K562 (cell line): Measurements from ENCODE around the gene CEP295NL. TPM values are rescaled to one million over a fixed set of nuclear protein-coding genes. Genes with fewer than 3 reads are reported as not detected.

Experiments
- BRCA1 ChIP-seq, 2 experiments: fragments of 450-650 bp in 1 of 2; sonication (generic) in 1 of 2; formaldehyde crosslinking in 1 of 2; IDR thresholded peaks; 2 replicates each; pipeline versions ENCODE4 v1.5.0 to v1.6.1; 2017 to 2020; ENCODE audit warnings: mild to moderate bottlenecking in 1 of 2, missing genetic modification reagents in 1 of 2
- C11orf30 ChIP-seq: fragments of 450-650 bp; IDR thresholded peaks from 2 replicates; pipeline ENCODE4 v1.6.1; 2016; ENCODE audit warnings: low read depth, mild to moderate bottlenecking
- CCNT2 ChIP-seq: IDR thresholded peaks from 2 replicates; pipeline ENCODE4 v1.6.1; 2011; ENCODE audit warnings: borderline replicate concordance, low read depth, mild to moderate bottlenecking, moderate library complexity, mixed read lengths, low read length; ENCODE audit not compliant: insufficient read length; ENCODE audit errors: extremely low read depth
- CTBP1 ChIP-seq: fragments of 450-650 bp; IDR thresholded peaks from 2 replicates; pipeline ENCODE4 v1.6.1; 2016; ENCODE audit warnings: borderline replicate concordance
- DPF2 ChIP-seq: fragments of 450-650 bp; IDR thresholded peaks from 2 replicates; pipeline ENCODE4 v1.6.1; 2016
- EP300 ChIP-seq: IDR thresholded peaks from 2 replicates; pipeline ENCODE4 v1.6.1; 2012; ENCODE audit warnings: low read length, improper control_type of control experiment
- ETV6 ChIP-seq, 3 experiments: fragments of 150-350 bp in 1 of 3; sonication (generic) in 1 of 3; formaldehyde crosslinking in 1 of 3; IDR thresholded peaks; 2 replicates each; pipeline versions ENCODE4 v1.6.1 to v1.8.0; 2014 to 2022; ENCODE audit warnings: borderline replicate concordance in 2 of 3, low read depth in 2 of 3, antibody characterized with exemption in 1 of 3, low read length in 1 of 3, mild to moderate bottlenecking in 1 of 3, missing genetic modification reagents in 1 of 3
- FOXA3 ChIP-seq, 2 experiments: fragments of 450-650 bp in 1 of 2; sonication (generic) in 1 of 2; formaldehyde crosslinking; IDR thresholded peaks in 1 of 2; conservative IDR thresholded peaks in 1 of 2; 2 replicates each; pipeline versions ENCODE4 v1.4.0 to v1.8.0; 2020 to 2022; ENCODE audit warnings: mild to moderate bottlenecking in 2 of 2, missing genetic modification reagents in 1 of 2
- GABPB1 ChIP-seq: sonication (generic); formaldehyde crosslinking; IDR thresholded peaks from 2 replicates; pipeline ENCODE4 v1.8.0; 2022; ENCODE audit warnings: mild to moderate bottlenecking, missing genetic modification reagents
- GATAD2B ChIP-seq: fragments of 450-650 bp; IDR thresholded peaks from 2 replicates; pipeline ENCODE4 v1.6.1; 2017; ENCODE audit warnings: mild to moderate bottlenecking, borderline replicate concordance
- GTF2A2 ChIP-seq: IDR thresholded peaks from 2 replicates; pipeline ENCODE4 v1.6.1; 2016; ENCODE audit warnings: mild to moderate bottlenecking, missing genetic modification characterization, missing compliant biosample characterization
- LCOR ChIP-seq: sonication (generic); formaldehyde crosslinking; IDR thresholded peaks from 2 replicates; pipeline ENCODE4 v1.8.0; 2022; ENCODE audit warnings: mild to moderate bottlenecking, missing genetic modification reagents
- LEF1 ChIP-seq: fragments of 450-650 bp; IDR thresholded peaks from 2 replicates; pipeline ENCODE4 v1.6.1; 2016; ENCODE audit warnings: mild to moderate bottlenecking
- MTA1 ChIP-seq: fragments of 450-650 bp; IDR thresholded peaks from 2 replicates; pipeline ENCODE4 v1.6.1; 2017; ENCODE audit warnings: borderline replicate concordance
- OTX1 ChIP-seq: fragments of 450-650 bp; formaldehyde crosslinking; IDR thresholded peaks from 2 replicates; pipeline ENCODE4 v1.4.0; 2022; ENCODE audit warnings: mild to moderate bottlenecking
- PHB ChIP-seq: fragments of 250-450 bp; sonication (Bioruptor Pico); IDR thresholded peaks from 2 replicates; pipeline ENCODE4 v1.5.0; 2021
- RAD51 ChIP-seq: fragments of 450-650 bp; IDR thresholded peaks from 2 replicates; pipeline ENCODE4 v1.7.1; 2016; ENCODE audit warnings: low read depth, mild to moderate bottlenecking, borderline replicate concordance
- RCOR1 ChIP-seq, 2 experiments: IDR thresholded peaks; 2 replicates each; pipeline ENCODE4 v1.6.1; 2012; ENCODE audit warnings: low read depth in 2 of 2, low read length in 2 of 2, borderline replicate concordance in 1 of 2, improper control_type of control experiment in 1 of 2
- SMAD3 ChIP-seq: fragments of 450-650 bp; formaldehyde crosslinking; conservative IDR thresholded peaks from 2 replicates; pipeline ENCODE4 v1.4.0; 2020; ENCODE audit warnings: mild to moderate bottlenecking
- SMARCC2 ChIP-seq: fragments of 450-650 bp; IDR thresholded peaks from 2 replicates; pipeline ENCODE4 v1.6.1; 2017; ENCODE audit warnings: antibody characterized with exemption, moderate library complexity, mild to moderate bottlenecking, low read depth
- SMARCE1 ChIP-seq: fragments of 450-650 bp; IDR thresholded peaks from 2 replicates; pipeline ENCODE4 v1.7.1; 2016; ENCODE audit warnings: mild to moderate bottlenecking
- STAT5A ChIP-seq: IDR thresholded peaks from 2 replicates; pipeline ENCODE4 v1.6.1; 2012; ENCODE audit warnings: low read length, inconsistent platforms, borderline replicate concordance
- TEAD4 ChIP-seq, 2 experiments: sonication (generic) in 1 of 2; formaldehyde crosslinking in 1 of 2; IDR thresholded peaks; 2 replicates each; pipeline versions ENCODE4 v1.6.1 to v1.8.0; 2012 to 2022; ENCODE audit warnings: borderline replicate concordance in 1 of 2, inconsistent platforms in 1 of 2, low read length in 1 of 2, mild to moderate bottlenecking in 1 of 2, missing genetic modification reagents in 1 of 2
- ZEB2 ChIP-seq: fragments of 450-650 bp; IDR thresholded peaks from 2 replicates; pipeline ENCODE4 v1.6.1; 2016
- ZNF655 ChIP-seq: fragments of 250-450 bp; sonication (Bioruptor Pico); IDR thresholded peaks from 2 replicates; pipeline ENCODE4 v1.5.0; 2021
- ZNF740 ChIP-seq, 3 experiments: fragments of 200-800 bp in 1 of 3; sonication (Bioruptor generic) in 1 of 3; sonication (generic) in 1 of 3; formaldehyde crosslinking in 1 of 3; IDR thresholded peaks; 2 replicates each; pipeline versions ENCODE4 v1.6.1 to v1.8.0; 2016 to 2022; ENCODE audit warnings: mild to moderate bottlenecking in 2 of 3, missing compliant biosample characterization in 2 of 3, missing genetic modification characterization in 2 of 3, missing genetic modification reagents in 1 of 3
- ZNF764 ChIP-seq: fragments of 250-450 bp; sonication (Bioruptor Pico); IDR thresholded peaks from 2 replicates; pipeline ENCODE4 v1.4.0; 2020; ENCODE audit warnings: low read depth, mild to moderate bottlenecking, moderate library complexity
- ZNF830 ChIP-seq: fragments of 250-450 bp; sonication (Bioruptor Pico); IDR thresholded peaks from 2 replicates; pipeline ENCODE4 v1.5.0; 2021; ENCODE audit warnings: mild to moderate bottlenecking
- polyA plus RNA-seq, 8 experiments: library from polyadenylated mRNA; depleted of rRNA in 4 of 8; stranded (reverse) in 5 of 8; unstranded in 3 of 8; fragments of >200 nt; fragmentation: Nextera tagmentation in 2 of 8; fragmentation: Illumina TruSeq in 1 of 8; extraction: Ambion mirVana in 2 of 8; extraction: Trizol in 1 of 8; gene quantifications; 2 replicates each; pipeline versions ENCODE4 v1.2.1 to v1.2.3, GENCODE V29; 2011 to 2014; ENCODE audit warnings: inconsistent platforms in 1 of 8, missing spikeins in 1 of 8
- total RNA-seq, 7 experiments: library from RNA; depleted of rRNA in 6 of 7; stranded (reverse); fragments of >200 nt in 6 of 7; fragmentation: Illumina TruSeq in 2 of 7; extraction: Trizol in 2 of 7; gene quantifications; 2 replicates each; pipeline versions ENCODE4 v1.2.1 to v1.2.3, GENCODE V29; 2011 to 2021; ENCODE audit warnings: low replicate concordance in 1 of 7

Gene CEP295NL
- total and polyA plus RNA-seq, 9 of the 15 experiments (the other 6 are each of a cell fraction or from before 2014, with no cell fraction given): not detected

DNA sequence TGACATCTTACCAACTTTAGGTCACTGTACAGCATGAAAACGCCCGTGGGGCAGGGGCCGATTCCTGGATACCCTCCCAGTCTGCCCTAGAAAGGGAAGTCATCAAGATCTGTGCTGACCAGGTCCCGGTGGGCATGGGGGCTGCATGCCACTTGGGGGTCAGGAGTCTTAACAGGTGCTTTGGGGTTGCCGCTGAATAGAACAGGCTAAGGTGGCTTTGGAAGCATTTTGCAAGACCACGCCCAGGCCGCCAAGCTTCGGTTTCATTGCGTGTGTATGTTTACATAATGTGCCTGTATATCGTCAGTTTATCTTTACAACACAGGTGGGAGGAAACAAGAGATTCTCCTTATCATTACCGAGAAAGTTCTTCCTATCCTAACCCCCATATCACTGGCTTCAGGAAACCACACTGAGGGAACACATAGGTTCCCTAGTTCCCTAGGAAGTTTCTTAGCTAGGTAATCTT, 49.0 kb downstream of the CEP295NL start (continued):
- TF ChIP-seq ZNF740 (CRISPR knock-in tag; IDR thresholded peaks at IDR 0.05) (no peak), ZNF740 (tag; IDR thresholded peaks at IDR 0.05) (no peak), RAD51 (no peak), EP300 (peak; percentile 90), TEAD4 (IDR thresholded peaks at IDR 0.05; ENCODE audit: low read length) (peak; percentile 92), TEAD4 (CRISPR knock-in tag; IDR thresholded peaks at IDR 0.05; ENCODE audit: borderline replicate concordance) (no peak), DPF2 (peak; percentile 85), CTBP1 (peak; percentile 92; the same call in 1 of the 2 replicates), OTX1 (CRISPR knock-in tag) (no peak), CCNT2 (peak; percentile 84), SMARCC2 (0 out of 2 replicates have a peak, but pooled peaks have one; percentile 24), FOXA3 (CRISPR knock-in tag; conservative IDR thresholded peaks at IDR 0.05 in 1 of 2, IDR thresholded peaks at IDR 0.05 in 1 of 2) (peak in 1 of 2 experiments; percentile 68; a peak in 3 of 4 replicates), RCOR1 (IDR thresholded peaks at IDR 0.05; ENCODE audit: borderline replicate concordance in 1 of 2, low read depth in 2 of 2, low read length in 2 of 2) (peak in 1 of 2 experiments; percentile 91; a peak in 2 of 4 replicates), PHB (no peak), GATAD2B (no peak), BRCA1 (IDR thresholded peaks at IDR 0.05) (no peak), BRCA1 (CRISPR knock-in tag; IDR thresholded peaks at IDR 0.05) (no peak), ETV6 (IDR thresholded peaks at IDR 0.05; ENCODE audit: borderline replicate concordance in 1 of 2, low read depth in 2 of 2, low read length in 1 of 2) (0 out of 4 replicates have a peak, but pooled peaks of 1 of the 2 experiments have one; percentile 36), ETV6 (CRISPR knock-in tag; IDR thresholded peaks at IDR 0.05; ENCODE audit: borderline replicate concordance) (no peak), LCOR (no peak), C11orf30 (no peak), MTA1 (peak; percentile 73; the same call in 1 of the 2 replicates), SMARCE1 (peak; percentile 80; the same call in 1 of the 2 replicates), ZEB2 (peak; percentile 97), ZNF655 (no peak), LEF1 (peak; percentile 40; the same call in 1 of the 2 replicates), SMAD3 (CRISPR knock-in tag) (no peak), ZNF764 (no peak), ZNF830 (CRISPR knock-in tag) (no peak), STAT5A (peak; percentile 67), GTF2A2 (tag) (no peak), GABPB1 (CRISPR knock-in tag) (0 out of 2 replicates have a peak, but pooled peaks have one; percentile 30)
